OCI-LY7 (cell line): ENCODE data around the gene RBM22.

Experiments
- EZH2phosphoT487 ChIP-seq: fragments of 200-600 bp; sonication (generic); IDR thresholded peaks from 2 replicates; pipeline ENCODE4 v1.6.1; 2018; ENCODE audit warnings: low read depth, borderline replicate concordance, mild to moderate bottlenecking, mixed run types, antibody characterized with exemption, low read length, moderate library complexity, mixed read lengths
- TF ChIP-seq, protein P1 (sequence below): fragments of 200-600 bp; sonication (generic); conservative IDR thresholded peaks from 2 replicates; pipeline ENCODE4 v1.5.1; 2014; ENCODE audit warnings: mild to moderate bottlenecking, antibody characterized with exemption, low read length, moderate library complexity, mixed read lengths

- TF ChIP-seq, protein P1, sequence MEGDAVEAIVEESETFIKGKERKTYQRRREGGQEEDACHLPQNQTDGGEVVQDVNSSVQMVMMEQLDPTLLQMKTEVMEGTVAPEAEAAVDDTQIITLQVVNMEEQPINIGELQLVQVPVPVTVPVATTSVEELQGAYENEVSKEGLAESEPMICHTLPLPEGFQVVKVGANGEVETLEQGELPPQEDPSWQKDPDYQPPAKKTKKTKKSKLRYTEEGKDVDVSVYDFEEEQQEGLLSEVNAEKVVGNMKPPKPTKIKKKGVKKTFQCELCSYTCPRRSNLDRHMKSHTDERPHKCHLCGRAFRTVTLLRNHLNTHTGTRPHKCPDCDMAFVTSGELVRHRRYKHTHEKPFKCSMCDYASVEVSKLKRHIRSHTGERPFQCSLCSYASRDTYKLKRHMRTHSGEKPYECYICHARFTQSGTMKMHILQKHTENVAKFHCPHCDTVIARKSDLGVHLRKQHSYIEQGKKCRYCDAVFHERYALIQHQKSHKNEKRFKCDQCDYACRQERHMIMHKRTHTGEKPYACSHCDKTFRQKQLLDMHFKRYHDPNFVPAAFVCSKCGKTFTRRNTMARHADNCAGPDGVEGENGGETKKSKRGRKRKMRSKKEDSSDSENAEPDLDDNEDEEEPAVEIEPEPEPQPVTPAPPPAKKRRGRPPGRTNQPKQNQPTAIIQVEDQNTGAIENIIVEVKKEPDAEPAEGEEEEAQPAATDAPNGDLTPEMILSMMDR: no peak
- no peak for TF ChIP-seq EZH2phosphoT487
Measured at GRCh38 chr5:150740992-150741391, 40.1 kb upstream of the RBM22 start.
